AML-193 (cell line): ENCODE results near the gene ACTBL2.
A peak's percentile ranks its signal among the peaks of the same experiment; 100 is the strongest.
"Not testable (repeated sequence)": the region's sequence is repeated elsewhere in the genome, so short reads cannot be mapped to it uniquely, and the experiment has no call there.

Experiments used
- DNase-seq, 2 experiments: peaks; one replicate each; lab custom pipeline; 2025; lab: John Stamatoyannopoulos, UW

The ACTBL2 gene

GRCh38 chr5:57494104-57495098, 11.8 kb upstream of the ACTBL2 start:
- peak; percentile 3 to 11 for DNase-seq

GRCh38 chr5:57493034-57493433, 10.4 kb upstream of the ACTBL2 start:
- no peak for DNase-seq

GRCh38 chr5:57492632-57493031, 10.0 kb upstream of the ACTBL2 start:
- DNase-seq, result no peak

GRCh38 chr5:57491369-57491965, 8.9 kb upstream of the ACTBL2 start:
- DNase-seq, result no peak

- no peak for DNase-seq
These were observed 5.8 kb upstream of the ACTBL2 start for GRCh38 chr5:57488215-57488955.

GRCh38 chr5:57486027-57486602, 3.5 kb upstream of the ACTBL2 start:
- DNase-seq, result no peak

- DNase-seq, result no peak
These were observed 3.8 kb downstream of the ACTBL2 start for GRCh38 chr5:57478826-57479225.

- DNase-seq, result no peak
These were observed 6.0 kb downstream of the ACTBL2 start for GRCh38 chr5:57476601-57477056.

- no peak for DNase-seq
These were observed 12.3 kb downstream of the ACTBL2 start for GRCh38 chr5:57470339-57470738.

- DNase-seq, result no peak
These were observed 14.0 kb downstream of the ACTBL2 start for GRCh38 chr5:57468481-57469163.

- no peak for DNase-seq
These were observed 16.1 kb downstream of the ACTBL2 start for GRCh38 chr5:57466544-57466943.

GRCh38 chr5:57460056-57460455, 22.6 kb downstream of the ACTBL2 start:
- not testable (repeated sequence) for DNase-seq

GRCh38 chr5:57458443-57458842, 24.2 kb downstream of the ACTBL2 start:
- DNase-seq, result no peak

GRCh38 chr5:57456531-57457135, 26.0 kb downstream of the ACTBL2 start:
- DNase-seq, result no peak

GRCh38 chr5:57455511-57456455, 26.8 kb downstream of the ACTBL2 start:
- no peak for DNase-seq

- no peak for DNase-seq
These were observed 27.7 kb downstream of the ACTBL2 start for GRCh38 chr5:57454896-57455295.

- DNase-seq, result no peak
These were observed 28.9 kb downstream of the ACTBL2 start for GRCh38 chr5:57453728-57454127.

- DNase-seq, result no peak
These were observed 29.7 kb downstream of the ACTBL2 start for GRCh38 chr5:57452885-57453284.

- no peak for DNase-seq
These were observed 31.4 kb downstream of the ACTBL2 start for GRCh38 chr5:57450991-57451876.
